ENCODE data around the gene NEU3. TPM values are rescaled to one million over a fixed set of nuclear protein-coding genes. Genes with fewer than 3 reads are reported as not detected.

Gene NEU3
- total RNA-seq, 1 donor from 2014 or later = 8.7 TPM

DNA sequence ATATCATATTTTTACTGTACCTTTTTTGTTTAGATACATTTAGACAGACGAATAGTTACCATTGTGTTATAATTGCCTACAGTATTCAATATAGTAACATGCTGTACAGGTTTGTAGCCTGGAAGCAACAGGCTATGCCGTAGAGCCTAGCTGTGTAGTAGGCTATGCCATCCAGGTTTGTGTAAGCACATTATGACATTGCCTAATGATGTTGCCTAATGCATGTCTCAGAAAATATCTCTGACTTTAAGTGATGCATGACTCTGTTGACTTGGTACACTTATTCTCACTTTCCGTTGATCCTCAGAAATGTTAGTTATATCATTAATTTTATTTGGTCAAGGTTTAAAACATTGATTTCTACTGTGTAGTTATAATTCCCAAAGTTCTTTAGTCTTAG, 68.1 kb downstream of the NEU3 start:
- peak; percentile 12 for DNase-seq (ENCODE audit: low read depth)
- peaks cover 2% of the 10 kb centered on the region for H3K27me3 ChIP-seq (ENCODE audit: control insufficient read depth, insufficient read depth, low read length)
- no peak overlapping the region for H3K4me3 ChIP-seq (ENCODE audit: low read depth, low read length)
- FAIRE-seq = no peak
- H3K36me3 ChIP-seq (ENCODE audit: control insufficient read depth, insufficient read depth, low read length) = no peaks in the 10 kb centered on the region
- TF ChIP-seq, protein P1, sequence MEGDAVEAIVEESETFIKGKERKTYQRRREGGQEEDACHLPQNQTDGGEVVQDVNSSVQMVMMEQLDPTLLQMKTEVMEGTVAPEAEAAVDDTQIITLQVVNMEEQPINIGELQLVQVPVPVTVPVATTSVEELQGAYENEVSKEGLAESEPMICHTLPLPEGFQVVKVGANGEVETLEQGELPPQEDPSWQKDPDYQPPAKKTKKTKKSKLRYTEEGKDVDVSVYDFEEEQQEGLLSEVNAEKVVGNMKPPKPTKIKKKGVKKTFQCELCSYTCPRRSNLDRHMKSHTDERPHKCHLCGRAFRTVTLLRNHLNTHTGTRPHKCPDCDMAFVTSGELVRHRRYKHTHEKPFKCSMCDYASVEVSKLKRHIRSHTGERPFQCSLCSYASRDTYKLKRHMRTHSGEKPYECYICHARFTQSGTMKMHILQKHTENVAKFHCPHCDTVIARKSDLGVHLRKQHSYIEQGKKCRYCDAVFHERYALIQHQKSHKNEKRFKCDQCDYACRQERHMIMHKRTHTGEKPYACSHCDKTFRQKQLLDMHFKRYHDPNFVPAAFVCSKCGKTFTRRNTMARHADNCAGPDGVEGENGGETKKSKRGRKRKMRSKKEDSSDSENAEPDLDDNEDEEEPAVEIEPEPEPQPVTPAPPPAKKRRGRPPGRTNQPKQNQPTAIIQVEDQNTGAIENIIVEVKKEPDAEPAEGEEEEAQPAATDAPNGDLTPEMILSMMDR (IDR thresholded peaks at IDR 0.05; ENCODE audit: insufficient read depth, low read length, severe bottlenecking) = no peak

DNA sequence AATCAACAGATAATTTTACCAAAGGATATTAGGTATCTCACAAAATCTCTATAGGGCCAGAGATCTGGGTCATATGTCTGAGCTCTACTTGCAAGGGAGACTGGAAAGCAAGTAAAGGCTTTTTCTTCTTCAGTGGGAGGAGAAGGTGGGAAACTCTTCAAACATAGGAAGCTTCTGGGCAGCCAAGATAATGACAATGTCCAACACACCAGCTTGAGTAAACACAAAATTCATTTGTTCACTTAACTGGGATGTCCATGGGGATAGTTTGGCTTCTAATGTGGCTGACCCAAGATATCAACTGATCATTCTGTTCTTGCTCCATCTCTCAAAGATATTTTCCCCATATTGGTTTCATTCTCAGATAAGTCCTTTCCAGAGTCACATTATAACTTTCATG, 70.6 kb downstream of the NEU3 start:
- H3K4me3 ChIP-seq (ENCODE audit: low read depth, low read length) = no peak overlapping the region

DNA sequence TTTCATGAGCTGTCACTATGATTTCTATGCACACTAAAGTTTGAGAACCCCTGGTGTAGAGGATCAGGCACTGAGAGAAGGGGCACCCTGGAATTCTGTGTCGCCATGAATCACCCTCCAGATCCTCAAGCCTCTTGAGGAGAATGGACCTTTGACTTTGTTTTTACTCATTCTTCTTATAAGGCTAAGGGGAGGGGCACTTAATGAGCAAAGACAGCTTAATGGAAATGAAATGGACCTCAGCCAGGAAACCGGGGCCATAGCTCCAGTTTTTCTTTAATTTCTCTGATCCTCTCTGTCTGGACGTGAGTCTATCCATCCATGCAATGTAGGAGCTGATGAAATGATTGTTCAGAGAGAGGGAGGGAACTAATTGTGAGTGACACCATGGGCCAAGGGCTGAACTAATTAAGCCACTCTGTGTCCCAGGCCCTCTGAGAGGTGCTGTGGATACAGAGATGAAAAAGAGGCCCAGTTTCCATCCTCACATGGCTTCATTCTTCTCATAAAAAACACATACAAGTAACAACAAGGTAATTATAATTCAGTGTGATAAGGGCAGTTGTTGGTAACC, 75.1 kb downstream of the NEU3 start:
- DNase-seq (ENCODE audit: low read depth) = no peak
- Histone ChIP-seq H3K4me3 (ENCODE audit: low read depth, low read length) (no peak overlapping the region), H3K36me3 (ENCODE audit: control insufficient read depth, insufficient read depth, low read length) (no peaks in the 10 kb centered on the region), H3K27me3 (ENCODE audit: control insufficient read depth, insufficient read depth, low read length) (peaks cover 1% of the 10 kb centered on the region)
- FAIRE-seq = no peak
- TF ChIP-seq, protein P1 (IDR thresholded peaks at IDR 0.05; ENCODE audit: insufficient read depth, low read length, severe bottlenecking) = no peak

More for the DNA sequence above, 70.6 kb downstream of the NEU3 start:
- DNase-seq (ENCODE audit: low read depth) (no peak), FAIRE-seq (no peak)
- Histone ChIP-seq H3K36me3 (ENCODE audit: control insufficient read depth, insufficient read depth, low read length) (no peaks in the 10 kb centered on the region), H3K27me3 (ENCODE audit: control insufficient read depth, insufficient read depth, low read length) (peaks cover 2% of the 10 kb centered on the region)
- TF ChIP-seq, protein P1 (IDR thresholded peaks at IDR 0.05; ENCODE audit: insufficient read depth, low read length, severe bottlenecking) = no peak

DNA sequence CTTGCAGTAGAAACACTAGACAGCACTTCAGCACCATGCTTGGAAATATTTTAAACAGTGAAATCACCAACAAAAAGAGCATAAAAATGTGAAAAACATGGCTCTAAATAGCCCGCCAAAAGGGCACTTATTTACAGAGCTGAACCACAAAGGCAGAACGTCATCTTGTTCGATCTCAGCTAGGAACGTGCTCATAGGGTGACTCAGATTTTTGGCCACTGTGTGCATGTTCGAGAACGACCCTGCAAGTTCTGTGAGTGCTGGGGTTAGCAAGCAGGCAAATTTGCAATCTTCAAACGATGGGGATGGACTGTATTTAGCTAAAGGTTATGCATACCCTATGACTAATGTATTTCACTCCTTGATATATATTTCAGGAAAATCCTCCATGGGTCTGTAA, 77.3 kb downstream of the NEU3 start:
- DNase-seq (ENCODE audit: low read depth) (peak; percentile 18), FAIRE-seq (no peak)
- TF ChIP-seq, protein P1 (IDR thresholded peaks at IDR 0.05; ENCODE audit: insufficient read depth, low read length, severe bottlenecking) = no peak
- Histone ChIP-seq H3K4me3 (ENCODE audit: low read depth, low read length) (no peak overlapping the region), H3K36me3 (ENCODE audit: control insufficient read depth, insufficient read depth, low read length) (no peaks in the 10 kb centered on the region), H3K27me3 (ENCODE audit: control insufficient read depth, insufficient read depth, low read length) (peaks cover 1% of the 10 kb centered on the region)

Other genes starting within 250 kb of the NEU3 start
- gene RNF169, start 240.1 kb upstream of the NEU3 start, total RNA-seq = 12.6 and 16.4 TPM in 2 replicates
- 8.1 and 10.8 TPM in 2 replicates for gene XRRA1, start 39.8 kb upstream of the NEU3 start, total RNA-seq
- gene SPCS2, start 39.7 kb upstream of the NEU3 start, total RNA-seq = 14.7 and 29.8 TPM in 2 replicates
- under 0.01 TPM in 1 of 2 replicates, not detected in the other for gene OR2AT4, start 107.9 kb downstream of the NEU3 start, total RNA-seq
- not detected in 2 replicates for gene SLCO2B1, start 162.2 kb downstream of the NEU3 start, total RNA-seq